Dendritic cell treated with granulocyte-macrophage colony-stimulating factor and Interleukin-4, amounts not matched to agents 40 ng/mL and 50 ng/mL, for 4 days (primary cell): ENCODE data around the gene CIT.
"Not testable (repeated sequence)": the region's sequence is repeated elsewhere in the genome, so short reads cannot be mapped to it uniquely, and the experiment has no call there.

Source experiments
- H3K27ac Mint-ChIP-seq: one replicate; pipeline ENCODE4 v1.8.0; 2022; ENCODE audit warnings: mild to moderate bottlenecking, mixed read lengths
- H3K27me3 Mint-ChIP-seq: one replicate; pipeline ENCODE4 v1.8.0; 2022; ENCODE audit warnings: mild to moderate bottlenecking, mixed read lengths
- H3K36me3 Mint-ChIP-seq: one replicate; pipeline ENCODE4 v1.8.0; 2022; ENCODE audit warnings: low read depth, mixed read lengths
- H3K4me1 Mint-ChIP-seq: one replicate; pipeline ENCODE4 v1.8.0; 2022; ENCODE audit warnings: low read depth, mixed read lengths
- H3K4me3 Mint-ChIP-seq: one replicate; pipeline ENCODE4 v1.8.0; 2022; ENCODE audit warnings: mild to moderate bottlenecking, moderate library complexity, mixed read lengths
- H3K9me3 Mint-ChIP-seq: one replicate; pipeline ENCODE4 v1.8.0; 2022; ENCODE audit warnings: mixed read lengths
- intact Hi-C: fragments of 100-400 bp; cut with micrococcal nuclease; formaldehyde crosslinking; loops from one replicate; pipeline ENCODE4 v1.15.0; 2022

Gene CIT

GRCh38 chr12:119876761-119877638, at the start of gene CIT:
CIT (minus strand) TSS chr12:119877320; CDS start chr12:119876168, 1,152 bp downstream.
- peak within 1 kb of the TSS; percentile 75 for H3K27ac Mint-ChIP-seq
- H3K4me3 Mint-ChIP-seq = peak within 1 kb of the TSS; percentile 86
- H3K4me1 Mint-ChIP-seq = peaks cover 14% of the 10 kb centered on the region
- peaks cover 5% of the 10 kb centered on the region for H3K36me3 Mint-ChIP-seq
- intact Hi-C loops = no loop called here
- peaks cover 3% of the 10 kb centered on the region for H3K27me3 Mint-ChIP-seq
- no peaks in the 10 kb centered on the region for H3K9me3 Mint-ChIP-seq

GRCh38 chr12:119925269-119925668, 48.1 kb upstream of the CIT start:
- Mint-ChIP-seq H3K9me3 (no peaks in the 10 kb centered on the region), H3K27ac (no peak overlapping the region), H3K4me3 (no peak overlapping the region), H3K27me3 (peaks cover 14% of the 10 kb centered on the region), H3K36me3 (no peaks in the 10 kb centered on the region), H3K4me1 (no peaks in the 10 kb centered on the region)
- intact Hi-C loops = no loop called here

- Mint-ChIP-seq H3K4me1 (no peaks in the 10 kb centered on the region), H3K36me3 (no peaks in the 10 kb centered on the region), H3K9me3 (no peaks in the 10 kb centered on the region), H3K4me3 (no peak overlapping the region), H3K27me3 (peaks cover 14% of the 10 kb centered on the region), H3K27ac (no peak overlapping the region)
- intact Hi-C loops = no loop called here
Observed at GRCh38 chr12:119920064-119920463, 42.9 kb upstream of the CIT start.

- Mint-ChIP-seq H3K4me1 (no peaks in the 10 kb centered on the region), H3K4me3 (no peak overlapping the region), H3K9me3 (no peaks in the 10 kb centered on the region), H3K27me3 (peaks cover 3% of the 10 kb centered on the region), H3K27ac (no peak overlapping the region), H3K36me3 (no peaks in the 10 kb centered on the region)
- intact Hi-C loops = no loop called here
Observed at GRCh38 chr12:119915894-119916510, 38.9 kb upstream of the CIT start.

GRCh38 chr12:119914666-119915065, 37.5 kb upstream of the CIT start:
- Mint-ChIP-seq H3K36me3 (no peaks in the 10 kb centered on the region), H3K4me3 (no peak overlapping the region)

GRCh38 chr12:119913536-119914330, 36.6 kb upstream of the CIT start:
- Mint-ChIP-seq H3K4me3 (no peak overlapping the region), H3K36me3 (no peaks in the 10 kb centered on the region), H3K4me1 (no peaks in the 10 kb centered on the region), H3K27me3 (peaks cover 3% of the 10 kb centered on the region), H3K27ac (no peak overlapping the region), H3K9me3 (no peaks in the 10 kb centered on the region)
- intact Hi-C loops = no loop called here

More at GRCh38 chr12:119914666-119915065, 37.5 kb upstream of the CIT start:
- intact Hi-C loops = no loop called here
- Mint-ChIP-seq H3K9me3 (no peaks in the 10 kb centered on the region), H3K4me1 (no peaks in the 10 kb centered on the region), H3K27ac (no peak overlapping the region), H3K27me3 (no peaks in the 10 kb centered on the region)

- no peaks in the 10 kb centered on the region for H3K4me1 Mint-ChIP-seq
- no peaks in the 10 kb centered on the region for H3K9me3 Mint-ChIP-seq
- no peak overlapping the region for H3K4me3 Mint-ChIP-seq
- H3K36me3 Mint-ChIP-seq = no peaks in the 10 kb centered on the region
- intact Hi-C loops = no loop called here
- no peak overlapping the region for H3K27ac Mint-ChIP-seq
- peaks cover 3% of the 10 kb centered on the region for H3K27me3 Mint-ChIP-seq
Observed at GRCh38 chr12:119911182-119911581, 34.1 kb upstream of the CIT start.

GRCh38 chr12:119910586-119910985, 33.5 kb upstream of the CIT start:
- H3K4me3 Mint-ChIP-seq = no peak overlapping the region
- intact Hi-C loops = no loop called here
- H3K36me3 Mint-ChIP-seq = no peaks in the 10 kb centered on the region
- H3K9me3 Mint-ChIP-seq = no peaks in the 10 kb centered on the region
- H3K4me1 Mint-ChIP-seq = no peaks in the 10 kb centered on the region
- peaks cover 3% of the 10 kb centered on the region for H3K27me3 Mint-ChIP-seq
- H3K27ac Mint-ChIP-seq = no peak overlapping the region

- Mint-ChIP-seq H3K4me1 (no peaks in the 10 kb centered on the region), H3K27ac (no peak overlapping the region), H3K27me3 (peaks cover 5% of the 10 kb centered on the region), H3K36me3 (no peaks in the 10 kb centered on the region), H3K4me3 (no peak overlapping the region), H3K9me3 (no peaks in the 10 kb centered on the region)
- intact Hi-C loops = loop anchor here (5.0 kb wide), 1 partner anchor 205 kb away; no protein-coding TSS in a partner anchor
Observed at GRCh38 chr12:119902084-119902509, 25.0 kb upstream of the CIT start.

GRCh38 chr12:119901670-119902069, 24.6 kb upstream of the CIT start:
- Mint-ChIP-seq H3K27me3 (peaks cover 7% of the 10 kb centered on the region), H3K27ac (no peak overlapping the region), H3K4me3 (no peak overlapping the region), H3K36me3 (no peaks in the 10 kb centered on the region), H3K4me1 (no peaks in the 10 kb centered on the region), H3K9me3 (no peaks in the 10 kb centered on the region)
- intact Hi-C loops = loop anchor here (5.0 kb wide), 1 partner anchor 204 kb away; no protein-coding TSS in a partner anchor

- H3K27ac Mint-ChIP-seq = no peak overlapping the region
- H3K4me1 Mint-ChIP-seq = no peaks in the 10 kb centered on the region
- H3K27me3 Mint-ChIP-seq = peaks cover 8% of the 10 kb centered on the region
- no peak overlapping the region for H3K4me3 Mint-ChIP-seq
- H3K9me3 Mint-ChIP-seq = no peaks in the 10 kb centered on the region
- no peaks in the 10 kb centered on the region for H3K36me3 Mint-ChIP-seq
- intact Hi-C loops = no loop called here
Observed at GRCh38 chr12:119894916-119895315, 17.8 kb upstream of the CIT start.

- H3K27me3 Mint-ChIP-seq, H3K4me1 Mint-ChIP-seq, H3K4me3 Mint-ChIP-seq, H3K27ac Mint-ChIP-seq, H3K9me3 Mint-ChIP-seq, H3K36me3 Mint-ChIP-seq, intact Hi-C loops: not testable (repeated sequence)
Observed at GRCh38 chr12:119892611-119893010, 15.5 kb upstream of the CIT start.

- no peak overlapping the region for H3K4me3 Mint-ChIP-seq
- no peaks in the 10 kb centered on the region for H3K36me3 Mint-ChIP-seq
- no peaks in the 10 kb centered on the region for H3K9me3 Mint-ChIP-seq
- H3K27ac Mint-ChIP-seq = no peak overlapping the region
- H3K4me1 Mint-ChIP-seq = no peaks in the 10 kb centered on the region
- intact Hi-C loops = no loop called here
- peaks cover 11% of the 10 kb centered on the region for H3K27me3 Mint-ChIP-seq
Observed at GRCh38 chr12:119885549-119885948, 8.4 kb upstream of the CIT start.

GRCh38 chr12:119883791-119884190, 6.7 kb upstream of the CIT start:
- H3K27ac Mint-ChIP-seq, H3K4me3 Mint-ChIP-seq, H3K36me3 Mint-ChIP-seq, H3K9me3 Mint-ChIP-seq, intact Hi-C loops, H3K4me1 Mint-ChIP-seq: not testable (repeated sequence)
- H3K27me3 Mint-ChIP-seq = peaks cover 11% of the 10 kb centered on the region
